HCT116 (cell line): Measurements from ENCODE around the gene RRAGC. TPM values are rescaled to one million over a fixed set of nuclear protein-coding genes. Genes with fewer than 3 reads are reported as not detected.

Experiments
- ATAC-seq: fragments of 200-7000 bp; cut with Tn5 transposase; 2 replicates; pipeline ENCODE4 v1.9.1; 2020; ENCODE audit warnings: mild to moderate bottlenecking, moderate library complexity
- BruUV-seq: library from RNA; stranded (reverse); fragments of 400-500 nt; replicated peaks from 2 replicates; lab custom pipeline; 2021; lab: Mats Ljungman, UMichigan
- CTCF ChIA-PET: fragments of 300-600 bp; sonication (Branson Sonifier 250); formaldehyde crosslinking; loops from one replicate; lab custom pipeline; 2021; ENCODE audit warnings: antibody characterized with exemption; lab: Charles Lee
- POLR2A ChIA-PET: fragments of 300-600, 350-600 bp; sonication (Branson Sonifier 250); formaldehyde crosslinking; loops from one replicate; lab custom pipeline; 2021; ENCODE audit warnings: antibody characterized with exemption; lab: Charles Lee
- RAD21 ChIA-PET, 2 experiments: fragments of 300-600 bp; sonication (Branson Sonifier 250); formaldehyde crosslinking; loops; one replicate each; lab custom pipeline; 2023; ENCODE audit warnings: low total read pairs in 2 of 2; ENCODE audit not compliant: uncharacterized antibody in 2 of 2, unreplicated experiment in 2 of 2, low non-redundant PET in 1 of 2; lab: Charles Lee
- DNase-seq: peaks from one replicate; pipeline ENCODE4 v3.0.0-alpha.2; 2010; ENCODE audit warnings: low read depth, low spot score
- H2AFZ ChIP-seq: fragments of 200-600 bp; shearing (Covaris generic), sonication (generic); 2 replicates; pipeline ENCODE4 v1.6.1; 2017; ENCODE audit warnings: low read depth, mixed run types, mixed read lengths, antibody characterized with exemption, low read length; ENCODE audit not compliant: poor library complexity, severe bottlenecking
- H3K27ac ChIP-seq: 2 replicates; pipeline ENCODE4 v1.5.1; 2012; ENCODE audit warnings: low read depth, low read length
- H3K27me3 ChIP-seq: fragments of 200-600 bp; sonication (generic); 2 replicates; pipeline ENCODE4 v1.6.1; 2016; ENCODE audit warnings: mixed run types, low read length, mixed read lengths; ENCODE audit not compliant: insufficient read depth
- H3K36me3 ChIP-seq, 2 experiments: fragments of 200-500 bp in 1 of 2; fragments of 200-600 bp in 1 of 2; sonication (Bioruptor generic) in 1 of 2; sonication (generic) in 1 of 2; 2 replicates each; pipeline versions ENCODE4 v1.5.1 to v1.6.1; 2014 to 2016; ENCODE audit warnings: low read length in 2 of 2, inconsistent platforms in 1 of 2, mixed read lengths in 1 of 2, mixed run types in 1 of 2; ENCODE audit not compliant: insufficient read depth in 2 of 2, control insufficient read depth in 1 of 2
- H3K4me1 ChIP-seq, 2 experiments: fragments of 200-600 bp in 1 of 2; sonication (generic) in 1 of 2; 2 replicates each; pipeline versions ENCODE4 v1.5.1 to v1.6.1; 2012 to 2017; ENCODE audit warnings: low read length in 2 of 2, inconsistent platforms in 1 of 2, mild to moderate bottlenecking in 1 of 2, mixed read lengths in 1 of 2, mixed run types in 1 of 2, moderate library complexity in 1 of 2; ENCODE audit not compliant: insufficient read depth in 2 of 2, control insufficient read depth in 1 of 2
- H3K4me2 ChIP-seq: fragments of 200-600 bp; sonication (generic); 2 replicates; pipeline ENCODE4 v1.6.1; 2017; ENCODE audit warnings: mixed run types, low read length, mixed read lengths
- H3K4me3 ChIP-seq, 2 experiments: fragments of 200-600 bp in 1 of 2; sonication (generic) in 1 of 2; replicated peaks in 1 of 2; 2 replicates each; pipeline ENCODE4 v1.5.1; 2011 to 2016; ENCODE audit warnings: low read length in 2 of 2, control low read depth in 1 of 2, low read depth in 1 of 2, mild to moderate bottlenecking in 1 of 2, mixed read lengths in 1 of 2, mixed run types in 1 of 2
- H3K79me2 ChIP-seq: fragments of 200-600 bp; sonication (generic); 2 replicates; pipeline ENCODE4 v1.6.1; 2017; ENCODE audit warnings: mild to moderate bottlenecking, mixed run types, low read length, moderate library complexity, mixed read lengths; ENCODE audit not compliant: insufficient read depth
- H3K9ac ChIP-seq: fragments of 200-600 bp; sonication (generic); 2 replicates; pipeline ENCODE4 v1.6.1; 2016; ENCODE audit warnings: low read length, mixed read lengths
- H3K9me2 ChIP-seq: fragments of 200-600 bp; sonication (generic), shearing (Covaris generic); 2 replicates; pipeline ENCODE4 v1.6.1; 2017; ENCODE audit warnings: mixed run types, mild to moderate bottlenecking, moderate library complexity; ENCODE audit not compliant: insufficient read depth
- H3K9me3 ChIP-seq, 2 experiments: fragments of 200-500 bp in 1 of 2; fragments of 200-600 bp in 1 of 2; sonication (Bioruptor generic) in 1 of 2; sonication (generic) in 1 of 2; 2 replicates each; pipeline ENCODE4 v1.6.1; 2014 to 2017; ENCODE audit warnings: low read length in 2 of 2, mixed read lengths in 2 of 2, inconsistent platforms in 1 of 2, low read depth in 1 of 2, mild to moderate bottlenecking in 1 of 2, mixed run types in 1 of 2, moderate library complexity in 1 of 2; ENCODE audit not compliant: control insufficient read depth in 1 of 2, insufficient read depth in 1 of 2
- H4K20me1 ChIP-seq: fragments of 200-600 bp; sonication (generic), shearing (Covaris generic); 2 replicates; pipeline ENCODE4 v1.6.1; 2017; ENCODE audit warnings: mixed run types, mild to moderate bottlenecking, moderate library complexity; ENCODE audit not compliant: insufficient read depth
- ATF3 ChIP-seq: IDR thresholded peaks from 2 replicates; pipeline ENCODE4 v1.6.1; 2012
- CBX3 ChIP-seq: IDR thresholded peaks from 2 replicates; pipeline ENCODE4 v1.6.1; 2012; ENCODE audit warnings: low read depth
- CEBPB ChIP-seq: IDR thresholded peaks from 2 replicates; pipeline ENCODE4 v1.6.1; 2012; ENCODE audit warnings: low read depth
- EGR1 ChIP-seq: IDR thresholded peaks from 2 replicates; pipeline ENCODE4 v1.6.1; 2012; ENCODE audit warnings: low read depth
- JUND ChIP-seq: IDR thresholded peaks from 2 replicates; pipeline ENCODE4 v1.6.1; 2012
- MAX ChIP-seq: IDR thresholded peaks from 2 replicates; pipeline ENCODE4 v1.6.1; 2012
- POLR2A ChIP-seq: IDR thresholded peaks from 2 replicates; pipeline ENCODE4 v1.7.0; 2011; ENCODE audit warnings: borderline replicate concordance; ENCODE audit not compliant: insufficient read depth, insufficient read length; ENCODE audit errors: extremely low read depth
- SIN3A ChIP-seq: IDR thresholded peaks from 2 replicates; pipeline ENCODE4 v1.6.1; 2012; ENCODE audit warnings: low read depth
- SP1 ChIP-seq: IDR thresholded peaks from 2 replicates; pipeline ENCODE4 v1.6.1; 2012; ENCODE audit warnings: low read depth
- SRF ChIP-seq: IDR thresholded peaks from 2 replicates; pipeline ENCODE4 v1.6.1; 2012; ENCODE audit warnings: low read depth
- YY1 ChIP-seq: IDR thresholded peaks from 2 replicates; pipeline ENCODE4 v1.6.1; 2011; ENCODE audit warnings: low read length, low read depth, moderate library complexity, mild to moderate bottlenecking; ENCODE audit not compliant: insufficient replicate concordance; ENCODE audit errors: extremely low read depth
- ZFX ChIP-seq: fragments of 450-650 bp; IDR thresholded peaks from 2 replicates; pipeline ENCODE4 v1.6.1; 2017
- intact Hi-C: fragments of 100-400 bp; cut with micrococcal nuclease; formaldehyde crosslinking; loops from 2 replicates; pipeline ENCODE4 v1.10.0; 2022
- total RNA-seq: library from RNA; stranded (reverse); gene quantifications from one replicate; pipeline ENCODE4 v1.2.1, GENCODE V29; 2021; ENCODE audit not compliant: unreplicated experiment
- TF ChIP-seq, protein P1 (sequence below): IDR thresholded peaks from 2 replicates; pipeline ENCODE4 v1.6.1; 2012; ENCODE audit warnings: low read depth

RRAGC gene
- total RNA-seq, 1 experiment from 2014 or later = 11.7 TPM

DNA sequence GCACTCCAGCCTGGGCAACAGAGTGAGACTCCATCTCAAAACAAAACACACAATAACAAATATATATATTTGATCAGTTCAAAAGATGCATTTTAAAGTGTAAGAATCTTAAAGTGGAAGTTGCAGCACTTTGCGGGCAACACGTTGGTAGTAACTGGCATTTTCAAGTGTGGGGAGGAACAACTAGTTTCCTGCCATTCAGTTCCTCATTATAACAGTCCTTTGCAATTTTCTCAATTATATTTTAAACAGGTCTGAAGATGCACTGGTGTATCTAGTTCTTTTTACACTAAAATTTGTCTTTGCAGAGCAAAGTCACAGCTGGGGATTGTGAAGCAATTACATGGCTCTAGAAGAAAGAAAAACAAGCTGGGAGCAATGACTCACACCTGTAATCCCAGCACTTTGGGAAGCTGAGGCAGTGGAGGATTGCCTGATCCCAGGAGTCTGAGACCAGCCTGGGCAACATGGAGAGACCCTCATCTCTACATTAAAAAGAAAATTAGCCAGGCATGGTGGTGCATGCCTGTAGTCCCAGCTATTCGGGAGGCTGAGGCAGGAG lies 25.3 kb downstream of the RRAGC start:
- H3K4me1 ChIP-seq = no peaks in the 10 kb centered on the region
- H3K4me2 ChIP-seq = no peak overlapping the region
- no peak for ATAC-seq
- intact Hi-C loops = loop anchor here (10.0 kb wide), 2 partner anchors 310 to 1140 kb away; partner anchors contain the start of gene CDCA8
- no peak overlapping the region for H3K4me3 ChIP-seq
- ChIA-PET POLR2A (no interaction called here), CTCF (interaction anchor here (0.9 to 1.4 kb wide), 4 partner anchors 258 to 810 kb away, joined by 3 to 7 read pairs (median 4); no protein-coding TSS in a partner anchor)
- H3K9ac ChIP-seq = no peak overlapping the region
- H3K27ac ChIP-seq = no peak overlapping the region
- TF ChIP-seq SRF (no peak), SP1 (no peak), YY1 (no peak), SIN3A (no peak), CEBPB (no peak), EGR1 (no peak), ATF3 (no peak), POLR2A (no peak), CBX3 (no peak), MAX (no peak), ZFX (no peak), JUND (no peak)
- TF ChIP-seq, protein P1, sequence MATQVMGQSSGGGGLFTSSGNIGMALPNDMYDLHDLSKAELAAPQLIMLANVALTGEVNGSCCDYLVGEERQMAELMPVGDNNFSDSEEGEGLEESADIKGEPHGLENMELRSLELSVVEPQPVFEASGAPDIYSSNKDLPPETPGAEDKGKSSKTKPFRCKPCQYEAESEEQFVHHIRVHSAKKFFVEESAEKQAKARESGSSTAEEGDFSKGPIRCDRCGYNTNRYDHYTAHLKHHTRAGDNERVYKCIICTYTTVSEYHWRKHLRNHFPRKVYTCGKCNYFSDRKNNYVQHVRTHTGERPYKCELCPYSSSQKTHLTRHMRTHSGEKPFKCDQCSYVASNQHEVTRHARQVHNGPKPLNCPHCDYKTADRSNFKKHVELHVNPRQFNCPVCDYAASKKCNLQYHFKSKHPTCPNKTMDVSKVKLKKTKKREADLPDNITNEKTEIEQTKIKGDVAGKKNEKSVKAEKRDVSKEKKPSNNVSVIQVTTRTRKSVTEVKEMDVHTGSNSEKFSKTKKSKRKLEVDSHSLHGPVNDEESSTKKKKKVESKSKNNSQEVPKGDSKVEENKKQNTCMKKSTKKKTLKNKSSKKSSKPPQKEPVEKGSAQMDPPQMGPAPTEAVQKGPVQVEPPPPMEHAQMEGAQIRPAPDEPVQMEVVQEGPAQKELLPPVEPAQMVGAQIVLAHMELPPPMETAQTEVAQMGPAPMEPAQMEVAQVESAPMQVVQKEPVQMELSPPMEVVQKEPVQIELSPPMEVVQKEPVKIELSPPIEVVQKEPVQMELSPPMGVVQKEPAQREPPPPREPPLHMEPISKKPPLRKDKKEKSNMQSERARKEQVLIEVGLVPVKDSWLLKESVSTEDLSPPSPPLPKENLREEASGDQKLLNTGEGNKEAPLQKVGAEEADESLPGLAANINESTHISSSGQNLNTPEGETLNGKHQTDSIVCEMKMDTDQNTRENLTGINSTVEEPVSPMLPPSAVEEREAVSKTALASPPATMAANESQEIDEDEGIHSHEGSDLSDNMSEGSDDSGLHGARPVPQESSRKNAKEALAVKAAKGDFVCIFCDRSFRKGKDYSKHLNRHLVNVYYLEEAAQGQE = no peak
- TF ChIP-seq, all 23 proteins: peak for 0
- Histone ChIP-seq H3K79me2 (no peaks in the 10 kb centered on the region), H3K27me3 (peaks cover under 1% of the 10 kb centered on the region; the same call in 1 of the 2 replicates), H3K9me3 (no peaks in the 10 kb centered on the region), H4K20me1 (no peaks in the 10 kb centered on the region), H3K36me3 (peaks cover 0 to 4% of the 10 kb centered on the region in 2 experiments; a peak in 1 of 4 replicates), H2AFZ (no peak overlapping the region), H3K9me2 (no peaks in the 10 kb centered on the region)
- DNase-seq = no peak
- no TSS peak for BruUV-seq
- RAD21 ChIA-PET = interaction anchor here in 1 of 2 experiments (0.6 kb wide), 1 partner anchor 15 kb away, joined by 4 read pairs; no protein-coding TSS in a partner anchor
